Body of pancreas (tissue), 4 donors: ENCODE results near the gene SLC6A11. TPM values are rescaled to one million over a fixed set of nuclear protein-coding genes. Genes with fewer than 3 reads are reported as not detected.

ENCODE experiments used
- ATAC-seq: fragments of 150-250 bp; one replicate; pipeline ENCODE4 v1.9.1; 2016
- DNase-seq, 4 donors: peaks; one replicate each; pipeline ENCODE4 v3.0.0-alpha.2; 2019
- H3K27ac ChIP-seq, 4 donors: fragments of 200-600 bp; sonication (generic); 1 replicate in 3 of 4; 2 replicates in 1 of 4; pipeline versions ENCODE4 v1.5.1 to v1.6.1; 2016 to 2019; ENCODE audit warnings: mild to moderate bottlenecking in 1 of 4, mixed read lengths in 1 of 4, moderate library complexity in 1 of 4
- H3K27me3 ChIP-seq, 2 donors: fragments of 200-600 bp; sonication (generic); one replicate each; pipeline ENCODE4 v1.6.0; 2016; ENCODE audit warnings: mild to moderate bottlenecking in 1 of 2
- H3K36me3 ChIP-seq, 2 donors: fragments of 200-600 bp; sonication (generic); replicated peaks in 1 of 2; 2 replicates each; pipeline ENCODE4 v1.5.1; 2016; ENCODE audit warnings: low read depth in 2 of 2; ENCODE audit not compliant: insufficient read depth in 1 of 2
- H3K4me1 ChIP-seq: fragments of 200-600 bp; sonication (generic); one replicate; pipeline ENCODE4 v1.6.0; 2016
- H3K4me3 ChIP-seq, 2 donors: fragments of 200-600 bp; sonication (generic); 1 replicate in 1 of 2; 2 replicates in 1 of 2; pipeline ENCODE4 v1.5.1; 2016 to 2019
- H3K9me3 ChIP-seq, 3 donors: fragments of 200-600 bp; sonication (generic); 1 replicate in 2 of 3; 2 replicates in 1 of 3; pipeline ENCODE4 v1.5.1; 2016
- POLR2A ChIP-seq, 3 donors: fragments of 450-650 bp; IDR thresholded peaks; one replicate each; pipeline ENCODE4 v1.6.1; 2016; ENCODE audit warnings: antibody characterized with exemption in 3 of 3, mild to moderate bottlenecking in 2 of 3
- WGBS, 2 donors: methylation state at CpG; one replicate each; pipeline ENCODE4 v1.1.5; 2017; 5-methylcytosine and 5-hydroxymethylcytosine counted together
- intact Hi-C: fragments of 100-400 bp; cut with DNase I; formaldehyde crosslinking; loops from one replicate; pipeline ENCODE4 v1.15.1; 2023
- total RNA-seq, 2 donors: library from RNA; depleted of rRNA; stranded (reverse); fragments of >200 nt; gene quantifications; one replicate each; pipeline ENCODE4 v1.1.0, GENCODE V29; 2016
- TF ChIP-seq, protein P1 (sequence below), 7 experiments: fragments of 450-650 bp in 4 of 7; fragments of 200-600 bp in 3 of 7; sonication (generic) in 3 of 7; IDR thresholded peaks; one replicate each; pipeline ENCODE4 v1.5.1; 2016 to 2019; ENCODE audit warnings: antibody characterized with exemption in 7 of 7

Gene SLC6A11
- total RNA-seq, 2 donors from 2014 or later: 0.52 TPM; not detected in 1

DNA sequence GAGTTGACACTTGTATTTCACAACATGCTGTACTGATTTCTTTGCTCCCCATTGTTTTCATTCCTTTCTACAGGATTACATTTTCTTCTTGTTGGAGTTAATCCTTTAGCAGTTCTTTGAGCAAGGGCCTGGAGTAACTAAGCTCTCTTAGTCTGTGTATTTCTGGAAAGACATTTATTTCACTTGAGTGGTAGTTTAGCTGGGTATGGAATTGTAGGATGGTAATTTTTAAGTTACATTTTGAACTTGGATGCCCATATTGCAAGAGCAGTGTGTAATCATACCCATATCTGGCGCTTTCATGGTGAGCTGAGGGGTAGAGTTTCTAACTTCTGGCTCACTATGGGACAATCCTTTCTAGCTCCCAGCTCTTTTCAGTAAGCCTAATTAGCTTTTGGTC is 74.6 kb downstream of the SLC6A11 start:
- DNase-seq (no peak), ATAC-seq (no peak)
- Histone ChIP-seq H3K4me3 (no peak overlapping the region), H3K4me1 (no peaks in the 10 kb centered on the region), H3K9me3 (peaks cover 0 to 18% (median 0%) of the 10 kb centered on the region in 3 donors), H3K27me3 (no peaks in the 10 kb centered on the region), H3K36me3 (no peaks in the 10 kb centered on the region), H3K27ac (no peak overlapping the region)
- TF ChIP-seq POLR2A (IDR thresholded peaks at IDR 0.05): no peak
- TF ChIP-seq, protein P1, sequence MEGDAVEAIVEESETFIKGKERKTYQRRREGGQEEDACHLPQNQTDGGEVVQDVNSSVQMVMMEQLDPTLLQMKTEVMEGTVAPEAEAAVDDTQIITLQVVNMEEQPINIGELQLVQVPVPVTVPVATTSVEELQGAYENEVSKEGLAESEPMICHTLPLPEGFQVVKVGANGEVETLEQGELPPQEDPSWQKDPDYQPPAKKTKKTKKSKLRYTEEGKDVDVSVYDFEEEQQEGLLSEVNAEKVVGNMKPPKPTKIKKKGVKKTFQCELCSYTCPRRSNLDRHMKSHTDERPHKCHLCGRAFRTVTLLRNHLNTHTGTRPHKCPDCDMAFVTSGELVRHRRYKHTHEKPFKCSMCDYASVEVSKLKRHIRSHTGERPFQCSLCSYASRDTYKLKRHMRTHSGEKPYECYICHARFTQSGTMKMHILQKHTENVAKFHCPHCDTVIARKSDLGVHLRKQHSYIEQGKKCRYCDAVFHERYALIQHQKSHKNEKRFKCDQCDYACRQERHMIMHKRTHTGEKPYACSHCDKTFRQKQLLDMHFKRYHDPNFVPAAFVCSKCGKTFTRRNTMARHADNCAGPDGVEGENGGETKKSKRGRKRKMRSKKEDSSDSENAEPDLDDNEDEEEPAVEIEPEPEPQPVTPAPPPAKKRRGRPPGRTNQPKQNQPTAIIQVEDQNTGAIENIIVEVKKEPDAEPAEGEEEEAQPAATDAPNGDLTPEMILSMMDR (IDR thresholded peaks at IDR 0.05): no peak
- 48 to 50% methylated on average over 1 of the region's 1 CpG for WGBS, 2 donors
- intact Hi-C loops: no loop called here

DNA sequence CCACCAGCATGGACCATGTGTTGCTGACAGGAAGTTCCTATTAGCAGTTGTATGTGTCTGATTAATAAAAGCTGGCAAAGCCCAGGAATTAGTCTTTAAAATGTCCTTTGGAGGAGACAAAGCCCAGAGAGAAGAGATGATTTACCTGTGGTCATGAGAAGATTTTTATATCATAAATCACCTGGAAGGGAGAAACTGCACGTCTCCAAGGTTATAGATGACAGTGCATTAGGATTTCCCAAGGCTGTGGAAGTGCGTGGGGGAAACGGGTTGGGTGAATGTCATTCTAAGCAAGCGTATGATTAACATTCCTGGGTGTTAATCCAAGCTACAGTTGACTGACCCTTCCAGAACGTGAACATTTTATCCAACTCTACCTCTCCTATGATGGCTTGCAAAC is 76.6 kb downstream of the SLC6A11 start:
- DNase-seq (no peak), ATAC-seq (no peak)
- H3K4me1 ChIP-seq: no peaks in the 10 kb centered on the region
- intact Hi-C loops: no loop called here
- H3K9me3 ChIP-seq: peaks cover 0 to 18% (median 0%) of the 10 kb centered on the region in 3 donors
- no peak overlapping the region for H3K27ac ChIP-seq
- H3K4me3 ChIP-seq: no peak overlapping the region
- WGBS, 2 donors: 52 to 56% methylated on average over 5 of the region's 5 CpGs
- no peaks in the 10 kb centered on the region for H3K27me3 ChIP-seq
- TF ChIP-seq, protein P1 (IDR thresholded peaks at IDR 0.05): no peak
- no peak for TF ChIP-seq POLR2A (IDR thresholded peaks at IDR 0.05)
- H3K36me3 ChIP-seq: no peaks in the 10 kb centered on the region

DNA sequence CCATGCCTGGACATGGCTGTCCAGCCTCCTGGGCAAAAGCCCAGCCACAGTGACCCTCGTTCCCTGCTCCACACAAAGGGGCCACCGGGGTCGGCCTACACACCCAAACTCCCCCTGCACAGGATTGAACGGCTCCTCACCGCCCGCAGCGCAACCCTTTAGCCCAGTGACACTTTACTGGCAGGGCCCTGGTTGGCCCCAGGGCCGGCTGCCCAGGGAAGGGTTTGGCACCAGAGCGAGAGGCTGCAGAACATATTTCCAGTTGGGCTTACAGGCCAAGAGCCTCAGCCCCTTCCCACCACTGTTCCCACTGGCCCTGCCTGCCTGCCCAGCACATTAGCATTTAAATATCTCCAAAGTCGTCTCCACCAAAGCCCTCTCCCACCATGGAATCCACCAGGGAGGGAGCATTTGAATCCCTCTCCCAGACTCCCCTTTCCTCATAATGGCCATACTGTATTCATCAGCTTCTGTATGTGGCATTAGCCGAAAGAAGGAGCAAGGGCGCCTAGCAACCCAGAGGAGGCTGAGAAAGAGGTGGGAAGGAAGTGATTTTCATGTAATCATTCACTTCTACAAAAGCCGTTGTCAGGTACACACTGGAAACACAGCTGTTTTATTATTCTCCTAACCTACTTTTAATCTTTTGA is 85.4 kb downstream of the SLC6A11 start:
- ATAC-seq (no peak), DNase-seq (no peak)
- H3K4me3 ChIP-seq: no peak overlapping the region
- TF ChIP-seq, protein P1 (IDR thresholded peaks at IDR 0.05): no peak
- no peak for TF ChIP-seq POLR2A (IDR thresholded peaks at IDR 0.05)
- H3K4me1 ChIP-seq: no peaks in the 10 kb centered on the region
- H3K27ac ChIP-seq: no peak overlapping the region
- no peaks in the 10 kb centered on the region for H3K9me3 ChIP-seq
- H3K36me3 ChIP-seq: no peaks in the 10 kb centered on the region
- whole genome bisulfite sequencing, 2 donors: 53 to 65% methylated on average over 7 to 13 of the region's 13 CpGs
- intact Hi-C loops: no loop called here
- H3K27me3 ChIP-seq: no peaks in the 10 kb centered on the region

DNA sequence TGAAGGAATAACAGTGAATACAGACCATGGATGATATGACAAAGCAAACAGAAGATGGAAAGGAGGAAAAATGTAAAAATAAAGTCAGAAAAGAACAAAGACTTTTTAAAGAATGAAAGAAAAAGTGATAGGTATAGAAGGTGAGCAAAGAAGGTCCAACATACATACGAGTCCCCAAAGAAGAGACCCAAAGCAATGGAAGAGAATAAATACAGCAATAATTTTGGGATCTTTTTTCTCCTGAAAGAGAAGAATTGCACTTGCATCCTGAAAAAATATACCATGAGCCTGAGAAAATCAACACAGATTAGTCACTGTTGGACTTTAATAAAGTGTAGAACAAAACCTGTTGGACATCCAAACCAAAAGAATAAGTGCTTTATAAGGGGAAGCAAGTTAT is 91.2 kb downstream of the SLC6A11 start:
- no peaks in the 10 kb centered on the region for H3K27me3 ChIP-seq
- no peak overlapping the region for H3K4me3 ChIP-seq
- H3K36me3 ChIP-seq: no peaks in the 10 kb centered on the region
- H3K4me1 ChIP-seq: no peaks in the 10 kb centered on the region
- ATAC-seq (no peak), DNase-seq (no peak)
- peaks cover 0 to 14% (median 0%) of the 10 kb centered on the region in 3 donors for H3K9me3 ChIP-seq
- WGBS, 2 donors: 73 to 83% methylated on average over 1 of the region's 1 CpG
- intact Hi-C loops: no loop called here
- TF ChIP-seq, protein P1 (IDR thresholded peaks at IDR 0.05): no peak
- TF ChIP-seq POLR2A (IDR thresholded peaks at IDR 0.05): no peak
- no peak overlapping the region for H3K27ac ChIP-seq

DNA sequence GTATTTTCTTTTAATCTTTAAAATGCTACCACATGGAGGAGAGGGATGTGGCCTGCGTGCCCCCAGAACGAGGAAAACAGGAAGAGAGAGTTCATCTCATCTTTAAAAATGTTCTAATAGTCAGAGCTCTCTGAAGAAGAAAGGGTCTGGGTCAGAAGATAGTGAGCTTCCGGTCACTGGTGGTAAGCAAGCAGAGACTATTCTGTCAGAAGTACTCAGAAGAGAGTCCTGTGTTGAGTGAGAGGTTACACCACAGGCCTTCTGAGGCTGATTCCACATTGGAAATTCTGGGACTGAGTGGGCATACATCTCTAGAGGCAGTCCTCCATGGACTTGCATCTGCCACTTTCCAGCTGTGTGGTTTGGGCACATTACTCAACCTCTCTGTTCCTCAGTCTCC is 94.3 kb downstream of the SLC6A11 start:
- Histone ChIP-seq H3K36me3 (no peaks in the 10 kb centered on the region), H3K27ac (no peak overlapping the region), H3K27me3 (no peaks in the 10 kb centered on the region), H3K9me3 (peaks cover 0 to 14% (median 0%) of the 10 kb centered on the region in 3 donors), H3K4me3 (no peak overlapping the region), H3K4me1 (no peaks in the 10 kb centered on the region)
- DNase-seq: no peak
- TF ChIP-seq POLR2A (IDR thresholded peaks at IDR 0.05): no peak
- TF ChIP-seq, protein P1 (IDR thresholded peaks at IDR 0.05): no peak
- no peak for ATAC-seq
- intact Hi-C loops: no loop called here
- 61 to 64% methylated on average over 3 of the region's 3 CpGs for WGBS, 2 donors
